HL-60 (cell line): Measurements from ENCODE around the gene CLNK.

Experiments used
- POLR2AphosphoS5 ChIP-seq: IDR thresholded peaks from 2 replicates; pipeline ENCODE4 v1.6.1; 2012; ENCODE audit warnings: low read depth
- SPI1 ChIP-seq: IDR thresholded peaks from 2 replicates; pipeline ENCODE4 v1.6.1; 2012; ENCODE audit warnings: low read depth, mild to moderate bottlenecking, borderline replicate concordance
- TF ChIP-seq, protein P1 (sequence below): IDR thresholded peaks from one replicate; pipeline ENCODE4 v1.5.1; 2011; ENCODE audit warnings: low read length, control low read depth, inconsistent platforms; ENCODE audit not compliant: insufficient read depth
- TF ChIP-seq, protein P2 (sequence below): IDR thresholded peaks from 2 replicates; pipeline ENCODE4 v1.6.1; 2012; ENCODE audit warnings: low read depth; ENCODE audit not compliant: insufficient replicate concordance

- TF ChIP-seq, protein P1, sequence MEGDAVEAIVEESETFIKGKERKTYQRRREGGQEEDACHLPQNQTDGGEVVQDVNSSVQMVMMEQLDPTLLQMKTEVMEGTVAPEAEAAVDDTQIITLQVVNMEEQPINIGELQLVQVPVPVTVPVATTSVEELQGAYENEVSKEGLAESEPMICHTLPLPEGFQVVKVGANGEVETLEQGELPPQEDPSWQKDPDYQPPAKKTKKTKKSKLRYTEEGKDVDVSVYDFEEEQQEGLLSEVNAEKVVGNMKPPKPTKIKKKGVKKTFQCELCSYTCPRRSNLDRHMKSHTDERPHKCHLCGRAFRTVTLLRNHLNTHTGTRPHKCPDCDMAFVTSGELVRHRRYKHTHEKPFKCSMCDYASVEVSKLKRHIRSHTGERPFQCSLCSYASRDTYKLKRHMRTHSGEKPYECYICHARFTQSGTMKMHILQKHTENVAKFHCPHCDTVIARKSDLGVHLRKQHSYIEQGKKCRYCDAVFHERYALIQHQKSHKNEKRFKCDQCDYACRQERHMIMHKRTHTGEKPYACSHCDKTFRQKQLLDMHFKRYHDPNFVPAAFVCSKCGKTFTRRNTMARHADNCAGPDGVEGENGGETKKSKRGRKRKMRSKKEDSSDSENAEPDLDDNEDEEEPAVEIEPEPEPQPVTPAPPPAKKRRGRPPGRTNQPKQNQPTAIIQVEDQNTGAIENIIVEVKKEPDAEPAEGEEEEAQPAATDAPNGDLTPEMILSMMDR = no peak
- TF ChIP-seq SPI1 (no peak), POLR2AphosphoS5 (no peak)
- TF ChIP-seq, protein P2, sequence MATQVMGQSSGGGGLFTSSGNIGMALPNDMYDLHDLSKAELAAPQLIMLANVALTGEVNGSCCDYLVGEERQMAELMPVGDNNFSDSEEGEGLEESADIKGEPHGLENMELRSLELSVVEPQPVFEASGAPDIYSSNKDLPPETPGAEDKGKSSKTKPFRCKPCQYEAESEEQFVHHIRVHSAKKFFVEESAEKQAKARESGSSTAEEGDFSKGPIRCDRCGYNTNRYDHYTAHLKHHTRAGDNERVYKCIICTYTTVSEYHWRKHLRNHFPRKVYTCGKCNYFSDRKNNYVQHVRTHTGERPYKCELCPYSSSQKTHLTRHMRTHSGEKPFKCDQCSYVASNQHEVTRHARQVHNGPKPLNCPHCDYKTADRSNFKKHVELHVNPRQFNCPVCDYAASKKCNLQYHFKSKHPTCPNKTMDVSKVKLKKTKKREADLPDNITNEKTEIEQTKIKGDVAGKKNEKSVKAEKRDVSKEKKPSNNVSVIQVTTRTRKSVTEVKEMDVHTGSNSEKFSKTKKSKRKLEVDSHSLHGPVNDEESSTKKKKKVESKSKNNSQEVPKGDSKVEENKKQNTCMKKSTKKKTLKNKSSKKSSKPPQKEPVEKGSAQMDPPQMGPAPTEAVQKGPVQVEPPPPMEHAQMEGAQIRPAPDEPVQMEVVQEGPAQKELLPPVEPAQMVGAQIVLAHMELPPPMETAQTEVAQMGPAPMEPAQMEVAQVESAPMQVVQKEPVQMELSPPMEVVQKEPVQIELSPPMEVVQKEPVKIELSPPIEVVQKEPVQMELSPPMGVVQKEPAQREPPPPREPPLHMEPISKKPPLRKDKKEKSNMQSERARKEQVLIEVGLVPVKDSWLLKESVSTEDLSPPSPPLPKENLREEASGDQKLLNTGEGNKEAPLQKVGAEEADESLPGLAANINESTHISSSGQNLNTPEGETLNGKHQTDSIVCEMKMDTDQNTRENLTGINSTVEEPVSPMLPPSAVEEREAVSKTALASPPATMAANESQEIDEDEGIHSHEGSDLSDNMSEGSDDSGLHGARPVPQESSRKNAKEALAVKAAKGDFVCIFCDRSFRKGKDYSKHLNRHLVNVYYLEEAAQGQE = no peak
Measured at GRCh38 chr4:10521424-10521823, 163.1 kb downstream of the CLNK start.
